ENCODE results near the gene MTG2.

DNA sequence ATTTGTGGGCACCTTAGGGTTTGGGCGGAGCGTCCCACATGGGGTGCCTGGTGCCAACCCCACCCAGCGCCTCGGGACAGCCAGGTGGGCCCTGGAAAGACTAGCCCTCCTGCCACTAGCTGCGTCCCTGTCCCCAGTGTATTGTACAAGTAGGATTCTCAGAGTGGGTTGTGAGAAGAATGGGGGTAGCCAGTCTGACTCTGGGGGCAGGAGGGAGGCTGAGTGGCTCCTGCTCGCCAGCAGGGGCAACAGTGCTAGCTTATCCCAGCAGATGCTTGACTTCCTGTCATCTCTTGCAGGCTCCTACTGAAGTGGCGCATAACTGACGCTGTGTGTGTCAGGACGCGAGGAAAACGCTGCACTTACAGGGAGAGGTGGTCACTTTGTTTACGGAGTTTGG is 49.0 kb upstream of the MTG2 start:
- TF ChIP-seq, protein P1, sequence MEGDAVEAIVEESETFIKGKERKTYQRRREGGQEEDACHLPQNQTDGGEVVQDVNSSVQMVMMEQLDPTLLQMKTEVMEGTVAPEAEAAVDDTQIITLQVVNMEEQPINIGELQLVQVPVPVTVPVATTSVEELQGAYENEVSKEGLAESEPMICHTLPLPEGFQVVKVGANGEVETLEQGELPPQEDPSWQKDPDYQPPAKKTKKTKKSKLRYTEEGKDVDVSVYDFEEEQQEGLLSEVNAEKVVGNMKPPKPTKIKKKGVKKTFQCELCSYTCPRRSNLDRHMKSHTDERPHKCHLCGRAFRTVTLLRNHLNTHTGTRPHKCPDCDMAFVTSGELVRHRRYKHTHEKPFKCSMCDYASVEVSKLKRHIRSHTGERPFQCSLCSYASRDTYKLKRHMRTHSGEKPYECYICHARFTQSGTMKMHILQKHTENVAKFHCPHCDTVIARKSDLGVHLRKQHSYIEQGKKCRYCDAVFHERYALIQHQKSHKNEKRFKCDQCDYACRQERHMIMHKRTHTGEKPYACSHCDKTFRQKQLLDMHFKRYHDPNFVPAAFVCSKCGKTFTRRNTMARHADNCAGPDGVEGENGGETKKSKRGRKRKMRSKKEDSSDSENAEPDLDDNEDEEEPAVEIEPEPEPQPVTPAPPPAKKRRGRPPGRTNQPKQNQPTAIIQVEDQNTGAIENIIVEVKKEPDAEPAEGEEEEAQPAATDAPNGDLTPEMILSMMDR (IDR thresholded peaks at IDR 0.05; ENCODE audit: poor library complexity, severe bottlenecking), result no peak
- TF ChIP-seq, protein P2, sequence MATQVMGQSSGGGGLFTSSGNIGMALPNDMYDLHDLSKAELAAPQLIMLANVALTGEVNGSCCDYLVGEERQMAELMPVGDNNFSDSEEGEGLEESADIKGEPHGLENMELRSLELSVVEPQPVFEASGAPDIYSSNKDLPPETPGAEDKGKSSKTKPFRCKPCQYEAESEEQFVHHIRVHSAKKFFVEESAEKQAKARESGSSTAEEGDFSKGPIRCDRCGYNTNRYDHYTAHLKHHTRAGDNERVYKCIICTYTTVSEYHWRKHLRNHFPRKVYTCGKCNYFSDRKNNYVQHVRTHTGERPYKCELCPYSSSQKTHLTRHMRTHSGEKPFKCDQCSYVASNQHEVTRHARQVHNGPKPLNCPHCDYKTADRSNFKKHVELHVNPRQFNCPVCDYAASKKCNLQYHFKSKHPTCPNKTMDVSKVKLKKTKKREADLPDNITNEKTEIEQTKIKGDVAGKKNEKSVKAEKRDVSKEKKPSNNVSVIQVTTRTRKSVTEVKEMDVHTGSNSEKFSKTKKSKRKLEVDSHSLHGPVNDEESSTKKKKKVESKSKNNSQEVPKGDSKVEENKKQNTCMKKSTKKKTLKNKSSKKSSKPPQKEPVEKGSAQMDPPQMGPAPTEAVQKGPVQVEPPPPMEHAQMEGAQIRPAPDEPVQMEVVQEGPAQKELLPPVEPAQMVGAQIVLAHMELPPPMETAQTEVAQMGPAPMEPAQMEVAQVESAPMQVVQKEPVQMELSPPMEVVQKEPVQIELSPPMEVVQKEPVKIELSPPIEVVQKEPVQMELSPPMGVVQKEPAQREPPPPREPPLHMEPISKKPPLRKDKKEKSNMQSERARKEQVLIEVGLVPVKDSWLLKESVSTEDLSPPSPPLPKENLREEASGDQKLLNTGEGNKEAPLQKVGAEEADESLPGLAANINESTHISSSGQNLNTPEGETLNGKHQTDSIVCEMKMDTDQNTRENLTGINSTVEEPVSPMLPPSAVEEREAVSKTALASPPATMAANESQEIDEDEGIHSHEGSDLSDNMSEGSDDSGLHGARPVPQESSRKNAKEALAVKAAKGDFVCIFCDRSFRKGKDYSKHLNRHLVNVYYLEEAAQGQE (IDR thresholded peaks at IDR 0.05; ENCODE audit: borderline replicate concordance), result no peak
- no peak for TF ChIP-seq RAD21 (conservative IDR thresholded peaks at IDR 0.05)

Data from neural cell (in vitro differentiated cells).